Upper lobe of right lung (tissue), 1 donor: Measurements from ENCODE around the gene MAPK7. TPM values are rescaled to one million over a fixed set of nuclear protein-coding genes. Genes with fewer than 3 reads are reported as not detected.

ENCODE experiments used
- ATAC-seq: fragments of 200-7000 bp; cut with Tn5 transposase; one replicate; pipeline ENCODE4 v1.9.1; 2020; ENCODE audit warnings: mild to moderate bottlenecking, moderate library complexity
- DNase-seq: peaks from one replicate; pipeline ENCODE4 v3.0.0-alpha.2; 2020
- H3K27ac ChIP-seq: fragments of 200-600 bp; one replicate; pipeline ENCODE4 v1.8.0; 2022
- H3K27me3 ChIP-seq: fragments of 200-600 bp; one replicate; pipeline ENCODE4 v1.8.0; 2022; ENCODE audit warnings: mild to moderate bottlenecking
- H3K36me3 ChIP-seq: fragments of 200-600 bp; one replicate; pipeline ENCODE4 v1.8.0; 2022
- H3K4me1 ChIP-seq: fragments of 200-600 bp; one replicate; pipeline ENCODE4 v1.8.0; 2022
- H3K4me3 ChIP-seq: fragments of 200-600 bp; one replicate; pipeline ENCODE4 v1.8.0; 2022; ENCODE audit warnings: mild to moderate bottlenecking
- H3K9me3 ChIP-seq: fragments of 200-600 bp; one replicate; pipeline ENCODE4 v1.8.0; 2022
- CTCF ChIP-seq: fragments of 200-600 bp; IDR thresholded peaks from one replicate; pipeline ENCODE4 v1.8.0; 2022; ENCODE audit warnings: antibody characterized with exemption
- intact Hi-C: fragments of 100-400 bp; cut with DNase I; formaldehyde crosslinking; loops from one replicate; pipeline ENCODE4 v1.11.0; 2022
- total RNA-seq: library from RNA; stranded (reverse); fragmentation: NEBNext Ultra II Directional; extraction: Animal tissue kit (Norgen Biotek cat#: 25700); gene quantifications from one replicate; pipeline ENCODE4 v1.2.1, GENCODE V29; 2021
- donor health status: DM: no; HTN: yes; CAD: no; lungs with severe emphysema.

The MAPK7 gene
- total RNA-seq, 1 donor from 2014 or later: 25.7 TPM

- DNase-seq: no peak
- intact Hi-C loops: no loop called here
- H3K36me3 ChIP-seq: no peaks in the 10 kb centered on the region
- H3K9me3 ChIP-seq: no peaks in the 10 kb centered on the region
- no peaks in the 10 kb centered on the region for H3K27me3 ChIP-seq
- H3K27ac ChIP-seq: no peak overlapping the region
- peaks cover 28% of the 10 kb centered on the region for H3K4me1 ChIP-seq
- H3K4me3 ChIP-seq: no peak overlapping the region
- no peak for ATAC-seq
- no peak for TF ChIP-seq CTCF
Observed at GRCh38 chr17:19374136-19374535, 4.2 kb upstream of the MAPK7 start.

GRCh38 chr17:19375732-19376131 is 2.6 kb upstream of the MAPK7 start:
- Histone ChIP-seq H3K27ac (no peak overlapping the region), H3K4me3 (no peak overlapping the region), H3K9me3 (no peaks in the 10 kb centered on the region), H3K27me3 (no peaks in the 10 kb centered on the region), H3K36me3 (peaks cover 13% of the 10 kb centered on the region), H3K4me1 (peaks cover 26% of the 10 kb centered on the region)
- no peak for ATAC-seq
- DNase-seq: no peak
- intact Hi-C loops: no loop called here
- no peak for TF ChIP-seq CTCF

DNA sequence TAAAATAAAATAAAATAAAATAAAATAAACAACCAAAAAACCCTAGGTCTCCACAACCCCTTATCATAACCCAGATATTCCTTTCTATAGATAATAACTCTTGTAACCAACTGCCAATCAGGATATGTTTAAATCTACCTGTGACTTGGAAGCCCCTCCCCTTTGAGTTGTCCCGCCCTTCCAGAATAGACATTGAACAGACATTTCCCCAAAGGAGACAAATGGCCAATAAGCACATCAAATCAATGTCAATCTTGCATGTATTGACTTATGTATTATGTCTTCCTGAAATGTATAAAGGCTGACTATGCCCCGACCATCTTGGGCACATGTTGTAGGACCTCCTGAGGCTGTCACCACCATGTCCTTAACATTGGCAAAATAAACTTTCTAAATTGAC is 1.5 kb upstream of the MAPK7 start:
- ATAC-seq (no peak), DNase-seq (no peak)
- intact Hi-C loops: no loop called here
- H3K27me3 ChIP-seq: no peaks in the 10 kb centered on the region
- peak overlapping the region; percentile 98 for H3K27ac ChIP-seq
- H3K36me3 ChIP-seq: peaks cover 24% of the 10 kb centered on the region
- peaks cover 21% of the 10 kb centered on the region for H3K4me1 ChIP-seq
- H3K4me3 ChIP-seq: peak overlapping the region; percentile 94
- H3K9me3 ChIP-seq: no peaks in the 10 kb centered on the region
- no peak for TF ChIP-seq CTCF

GRCh38 chr17:19377602-19378415 is 489 bp upstream of the MAPK7 start:
- Histone ChIP-seq H3K27ac (peak overlapping the region; percentile 98), H3K4me3 (peak overlapping the region; percentile 94), H3K9me3 (no peaks in the 10 kb centered on the region), H3K4me1 (peaks cover 18% of the 10 kb centered on the region), H3K36me3 (peaks cover 31% of the 10 kb centered on the region), H3K27me3 (no peaks in the 10 kb centered on the region)
- intact Hi-C loops: no loop called here
- ATAC-seq (peak; percentile 96), DNase-seq (peak; percentile 99)
- TF ChIP-seq CTCF: no peak

DNA sequence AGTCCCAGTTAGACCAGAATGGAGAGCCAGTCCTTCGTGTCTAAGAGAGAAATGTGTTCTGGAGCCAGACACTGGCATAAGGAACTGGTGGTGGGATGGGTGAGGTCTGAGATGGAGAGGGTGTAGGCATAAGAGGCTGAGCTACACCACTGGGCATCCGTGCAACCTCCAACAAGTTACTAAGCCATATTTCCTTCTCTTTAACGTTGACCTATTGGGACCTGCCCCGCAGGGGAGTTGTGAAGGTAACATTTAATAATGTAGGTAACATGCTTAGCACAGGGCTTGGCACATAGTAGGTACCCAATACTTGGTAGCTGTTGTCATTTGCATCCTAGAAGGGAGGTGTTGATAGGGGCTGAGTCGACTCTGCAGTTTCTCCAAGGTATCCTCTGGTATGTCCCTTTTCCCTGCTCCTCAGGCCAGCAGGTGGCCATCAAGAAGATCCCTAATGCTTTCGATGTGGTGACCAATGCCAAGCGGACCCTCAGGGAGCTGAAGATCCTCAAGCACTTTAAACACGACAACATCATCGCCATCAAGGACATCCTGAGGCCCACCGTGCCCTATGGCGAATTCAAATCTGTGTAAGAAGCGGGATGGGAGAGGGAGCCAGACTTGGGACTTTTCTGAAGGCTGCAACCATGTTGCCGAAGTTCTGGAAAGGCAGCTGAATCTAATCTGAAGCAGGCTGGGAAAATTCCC is 1.2 kb downstream of the MAPK7 start:
- ATAC-seq (no peak), DNase-seq (peak; percentile 6)
- Histone ChIP-seq H3K9me3 (no peaks in the 10 kb centered on the region), H3K27me3 (no peaks in the 10 kb centered on the region), H3K36me3 (peaks cover 46% of the 10 kb centered on the region), H3K4me3 (peak overlapping the region; percentile 94), H3K4me1 (peaks cover 28% of the 10 kb centered on the region), H3K27ac (no peak overlapping the region)
- intact Hi-C loops: no loop called here
- TF ChIP-seq CTCF: no peak
